Measurements from ENCODE around the gene ZSCAN23. TPM values are rescaled to one million over a fixed set of nuclear protein-coding genes. Genes with fewer than 3 reads are reported as not detected.
"Not testable (repeated sequence)": the region's sequence is repeated elsewhere in the genome, so short reads cannot be mapped to it uniquely, and the experiment has no call there.

ZSCAN23 gene
- total RNA-seq, 5 donors from 2014 or later (not counting 1 experiment from before 2014, with no cell fraction given) = 1.3 to 3.5 (median 1.7) TPM

DNA sequence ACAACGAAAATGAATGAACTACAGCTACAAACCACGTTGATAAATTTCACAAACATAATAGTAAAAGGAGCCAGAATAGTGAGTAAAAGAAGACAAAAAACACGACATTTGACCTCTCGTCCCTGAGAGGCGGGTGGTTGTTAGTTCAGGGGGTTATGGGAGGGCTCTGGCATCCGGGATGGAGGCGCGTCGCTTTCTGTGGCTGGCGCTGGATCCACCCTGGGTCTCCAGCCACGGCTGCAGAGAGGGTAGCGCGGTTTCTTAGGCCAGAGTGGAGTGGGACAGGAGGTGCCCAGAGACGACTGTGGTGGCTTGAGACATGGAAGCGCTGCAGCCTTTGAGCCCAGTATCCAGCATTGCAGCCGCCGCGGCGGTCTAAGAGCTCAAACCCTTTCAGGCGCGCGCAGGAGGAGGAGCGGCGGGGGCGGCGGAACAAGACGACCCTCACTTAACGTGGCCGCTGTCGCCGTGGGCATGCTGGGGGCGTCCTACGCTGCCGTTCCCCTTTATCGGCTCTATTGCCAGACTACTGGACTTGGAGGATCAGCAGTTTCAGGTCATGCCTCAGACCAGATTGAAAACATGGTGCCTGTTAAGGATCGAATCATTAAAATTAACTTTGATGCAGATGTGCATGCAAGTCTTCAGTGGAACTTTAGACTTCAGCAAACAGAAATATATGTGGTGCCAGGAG lies 3.7 kb upstream of the ZSCAN23 start:
- no peaks in the 10 kb centered on the region for H3K36me3 ChIP-seq (ENCODE audit: control insufficient read depth in 2 of 2, extremely low read depth in 1 of 2, insufficient read depth in 1 of 2, low read length in 1 of 2)
- CTCF ChIA-PET = no interaction called here
- peak overlapping the region; percentile 0 to 30 for H3K27ac Mint-ChIP-seq
- no peak for ATAC-seq (replicated peaks in 1 of 4)
- no peak overlapping the region for H3K27ac ChIP-seq (ENCODE audit: low read length)
- POLR2A ChIA-PET = no interaction called here
- H3K4me1 ChIP-seq (ENCODE audit: control insufficient read depth in 1 of 2, extremely low read depth in 1 of 2, insufficient read depth in 2 of 2, low read length in 2 of 2) = peaks cover 17 to 21% of the 10 kb centered on the region in 2 experiments
- peaks cover 36 to 42% (median 39%) of the 10 kb centered on the region in 3 donors for H3K4me1 Mint-ChIP-seq
- WGBS (ENCODE audit: insufficient coverage) = 11% methylated on average over 34 of the region's 36 CpGs
- peaks cover 15 to 36% of the 10 kb centered on the region in 2 donors for H3K27me3 Mint-ChIP-seq
- no peaks in the 10 kb centered on the region for H3K9me3 ChIP-seq
- DNase-seq = no peak
- H3K9me3 Mint-ChIP-seq = peaks cover 0 to 5% (median 0%) of the 10 kb centered on the region in 3 donors
- H3K4me3 ChIP-seq (ENCODE audit: control insufficient read depth in 1 of 2, extremely low read depth in 1 of 2, low read length in 1 of 2) = peak overlapping the region; percentile 9 to 69
- peak overlapping the region; percentile 58 to 84 (median 61) for H3K4me3 Mint-ChIP-seq
- no peaks in the 10 kb centered on the region for H3K36me3 Mint-ChIP-seq
- H3K27me3 ChIP-seq (replicated peaks in 1 of 2; ENCODE audit: control insufficient read depth in 2 of 2, extremely low read depth in 1 of 2, insufficient read depth in 2 of 2, low read length in 1 of 2) = peaks cover 0 to 22% of the 10 kb centered on the region in 2 experiments

GRCh38 chr6:28444759-28445158 lies 1.5 kb upstream of the ZSCAN23 start:
- Mint-ChIP-seq H3K4me3 (peak overlapping the region in 1 of 3 donors; percentile 92), H3K27me3 (peaks cover 15 to 29% of the 10 kb centered on the region in 2 donors), H3K4me1 (peaks cover 36 to 42% (median 39%) of the 10 kb centered on the region in 3 donors)
- peak in 1 of 35 experiments; percentile 7 for DNase-seq
- H3K27ac Mint-ChIP-seq; H3K27ac ChIP-seq (ENCODE audit: low read length); ATAC-seq (replicated peaks in 1 of 4); H3K4me3 ChIP-seq (ENCODE audit: control insufficient read depth in 1 of 2, extremely low read depth in 1 of 2, low read length in 1 of 2); H3K36me3 ChIP-seq (ENCODE audit: control insufficient read depth in 2 of 2, extremely low read depth in 1 of 2, insufficient read depth in 1 of 2, low read length in 1 of 2); H3K36me3 Mint-ChIP-seq; CTCF ChIA-PET; H3K9me3 ChIP-seq; H3K9me3 Mint-ChIP-seq: not testable (repeated sequence)
- 100% methylated on average over 2 of the region's 3 CpGs for WGBS (ENCODE audit: insufficient coverage)
- POLR2A ChIA-PET = interaction anchor here in 1 of 2 donors (0.6 kb wide), 2 partner anchors 10 to 282 kb away, joined by 3 to 4 read pairs; no protein-coding TSS in a partner anchor
- H3K27me3 ChIP-seq (replicated peaks in 1 of 2; ENCODE audit: control insufficient read depth in 2 of 2, extremely low read depth in 1 of 2, insufficient read depth in 2 of 2, low read length in 1 of 2) = peaks cover 0 to 25% of the 10 kb centered on the region in 2 experiments
- H3K4me1 ChIP-seq (ENCODE audit: control insufficient read depth in 1 of 2, extremely low read depth in 1 of 2, insufficient read depth in 2 of 2, low read length in 2 of 2) = peaks cover 17 to 21% of the 10 kb centered on the region in 2 experiments

DNA sequence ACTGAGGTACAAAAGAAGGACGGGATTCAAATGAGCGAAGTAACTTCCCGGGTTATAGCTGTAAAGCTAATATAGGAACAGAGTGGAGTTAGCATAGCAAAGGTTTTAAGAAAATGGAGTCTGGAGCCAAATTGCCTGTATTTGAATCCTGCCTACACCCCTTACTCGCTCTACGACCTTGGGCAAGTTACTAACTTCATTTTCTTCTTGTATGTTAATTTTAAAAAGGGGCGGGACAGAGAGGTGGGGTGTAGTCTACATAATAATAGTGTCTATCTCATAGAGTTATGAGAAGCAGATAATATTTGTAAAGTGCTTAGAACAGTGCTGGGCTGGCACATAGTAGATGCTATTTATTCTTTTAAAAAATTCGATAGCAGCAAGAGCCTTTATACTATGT lies 705 bp downstream of the ZSCAN23 start:
- Histone ChIP-seq H3K9me3 (no peaks in the 10 kb centered on the region), H3K27me3 (replicated peaks in 1 of 2; ENCODE audit: control insufficient read depth in 2 of 2, extremely low read depth in 1 of 2, insufficient read depth in 2 of 2, low read length in 1 of 2) (peaks cover 0 to 25% of the 10 kb centered on the region in 2 experiments), H3K36me3 (ENCODE audit: control insufficient read depth in 2 of 2, extremely low read depth in 1 of 2, insufficient read depth in 1 of 2, low read length in 1 of 2) (no peaks in the 10 kb centered on the region), H3K27ac (ENCODE audit: low read length) (no peak overlapping the region), H3K4me1 (ENCODE audit: control insufficient read depth in 1 of 2, extremely low read depth in 1 of 2, insufficient read depth in 2 of 2, low read length in 2 of 2) (peaks cover 9 to 17% of the 10 kb centered on the region in 2 experiments), H3K4me3 (ENCODE audit: control insufficient read depth in 1 of 2, extremely low read depth in 1 of 2, low read length in 1 of 2) (peak overlapping the region in 1 of 2 donors; percentile 59)
- Mint-ChIP-seq H3K9me3 (peaks cover 0 to 5% (median 0%) of the 10 kb centered on the region in 3 donors), H3K36me3 (no peaks in the 10 kb centered on the region), H3K27me3 (peaks cover 18 to 34% of the 10 kb centered on the region in 2 donors), H3K4me1 (peaks cover 30 to 32% (median 30%) of the 10 kb centered on the region in 3 donors), H3K27ac (peak overlapping the region; percentile 88 to 90), H3K4me3 (peak overlapping the region; percentile 92 to 96 (median 95))
- 100% methylated on average over 3 of the region's 7 CpGs for WGBS (ENCODE audit: insufficient coverage)
- ChIA-PET POLR2A (interaction anchor here in 1 of 2 donors (0.7 kb wide), 1 partner anchor 31 kb away, joined by 3 read pairs; no protein-coding TSS in a partner anchor), CTCF (interaction anchor here in 1 of 2 donors (0.8 kb wide), 2 partner anchors 85 to 86 kb away, joined by 3 read pairs; no protein-coding TSS in a partner anchor)
- ATAC-seq (replicated peaks in 1 of 4) (no peak), DNase-seq (no peak)

GRCh38 chr6:28436404-28436803 lies 6.9 kb downstream of the ZSCAN23 start:
- no peak for ATAC-seq (replicated peaks in 1 of 4)

GRCh38 chr6:28433119-28433518 lies 10.2 kb downstream of the ZSCAN23 start:
- Mint-ChIP-seq H3K27ac (no peak overlapping the region), H3K4me1 (peaks cover 0 to 6% (median 0%) of the 10 kb centered on the region in 3 donors), H3K36me3 (peaks cover 3% of the 10 kb centered on the region), H3K4me3 (no peak overlapping the region), H3K27me3 (peaks cover 0 to 10% of the 10 kb centered on the region in 2 donors), H3K9me3 (no peaks in the 10 kb centered on the region)
- Histone ChIP-seq H3K27me3 (replicated peaks in 1 of 2; ENCODE audit: control insufficient read depth in 2 of 2, extremely low read depth in 1 of 2, insufficient read depth in 2 of 2, low read length in 1 of 2) (peaks cover 0 to 9% of the 10 kb centered on the region in 2 experiments), H3K9me3 (no peaks in the 10 kb centered on the region), H3K4me1 (ENCODE audit: control insufficient read depth in 1 of 2, extremely low read depth in 1 of 2, insufficient read depth in 2 of 2, low read length in 2 of 2) (no peaks in the 10 kb centered on the region), H3K4me3 (ENCODE audit: control insufficient read depth in 1 of 2, extremely low read depth in 1 of 2, low read length in 1 of 2) (no peak overlapping the region), H3K27ac (ENCODE audit: low read length) (no peak overlapping the region), H3K36me3 (ENCODE audit: control insufficient read depth in 2 of 2, extremely low read depth in 1 of 2, insufficient read depth in 1 of 2, low read length in 1 of 2) (no peaks in the 10 kb centered on the region)
- DNase-seq (no peak), ATAC-seq (replicated peaks in 1 of 4) (no peak)
- ChIA-PET CTCF (no interaction called here), POLR2A (interaction anchor here in 1 of 2 donors (0.6 kb wide), 1 partner anchor 8 kb away, joined by 3 read pairs; no protein-coding TSS in a partner anchor)

More at GRCh38 chr6:28436404-28436803, 6.9 kb downstream of the ZSCAN23 start:
- no peak overlapping the region for H3K4me3 ChIP-seq (ENCODE audit: control insufficient read depth in 1 of 2, extremely low read depth in 1 of 2, low read length in 1 of 2)
- peaks cover 3% of the 10 kb centered on the region for H3K36me3 Mint-ChIP-seq
- peaks cover 0 to 6% (median 0%) of the 10 kb centered on the region in 3 donors for H3K4me1 Mint-ChIP-seq
- peaks cover 3 to 14% of the 10 kb centered on the region in 2 donors for H3K27me3 Mint-ChIP-seq
- POLR2A ChIA-PET = no interaction called here
- CTCF ChIA-PET = no interaction called here
- DNase-seq = no peak
- no peaks in the 10 kb centered on the region for H3K27me3 ChIP-seq (replicated peaks in 1 of 2; ENCODE audit: control insufficient read depth in 2 of 2, extremely low read depth in 1 of 2, insufficient read depth in 2 of 2, low read length in 1 of 2)
- WGBS (ENCODE audit: insufficient coverage) = 74% methylated on average over 2 of the region's 3 CpGs
- no peak overlapping the region for H3K4me3 Mint-ChIP-seq
- no peaks in the 10 kb centered on the region for H3K9me3 ChIP-seq
- H3K4me1 ChIP-seq (ENCODE audit: control insufficient read depth in 1 of 2, extremely low read depth in 1 of 2, insufficient read depth in 2 of 2, low read length in 2 of 2) = no peaks in the 10 kb centered on the region
- H3K9me3 Mint-ChIP-seq = no peaks in the 10 kb centered on the region
- H3K36me3 ChIP-seq (ENCODE audit: control insufficient read depth in 2 of 2, extremely low read depth in 1 of 2, insufficient read depth in 1 of 2, low read length in 1 of 2) = no peaks in the 10 kb centered on the region
- H3K27ac ChIP-seq (ENCODE audit: low read length) = no peak overlapping the region
- no peak overlapping the region for H3K27ac Mint-ChIP-seq

- WGBS (ENCODE audit: insufficient coverage) = 97% methylated on average over 11 of the region's 16 CpGs
These were observed 13.5 kb downstream of the ZSCAN23 start for GRCh38 chr6:28429781-28430180.

More at GRCh38 chr6:28429781-28430180, 13.5 kb downstream of the ZSCAN23 start:
- ATAC-seq (replicated peaks in 1 of 4) (no peak), DNase-seq (no peak)
- Histone ChIP-seq H3K4me3 (ENCODE audit: control insufficient read depth in 1 of 2, extremely low read depth in 1 of 2, low read length in 1 of 2) (no peak overlapping the region), H3K36me3 (ENCODE audit: control insufficient read depth in 2 of 2, extremely low read depth in 1 of 2, insufficient read depth in 1 of 2, low read length in 1 of 2) (no peaks in the 10 kb centered on the region), H3K27me3 (replicated peaks in 1 of 2; ENCODE audit: control insufficient read depth in 2 of 2, extremely low read depth in 1 of 2, insufficient read depth in 2 of 2, low read length in 1 of 2) (peaks cover 0 to 9% of the 10 kb centered on the region in 2 experiments), H3K9me3 (no peaks in the 10 kb centered on the region), H3K27ac (ENCODE audit: low read length) (no peak overlapping the region), H3K4me1 (ENCODE audit: control insufficient read depth in 1 of 2, extremely low read depth in 1 of 2, insufficient read depth in 2 of 2, low read length in 2 of 2) (peaks cover 0 to 8% of the 10 kb centered on the region in 2 experiments)
- peaks cover 3% of the 10 kb centered on the region for H3K36me3 Mint-ChIP-seq
- POLR2A ChIA-PET = no interaction called here
- H3K4me3 Mint-ChIP-seq = no peak overlapping the region
- CTCF ChIA-PET = no interaction called here
- H3K4me1 Mint-ChIP-seq = peaks cover 8 to 13% (median 12%) of the 10 kb centered on the region in 3 donors
- H3K27ac Mint-ChIP-seq = no peak overlapping the region
- H3K27me3 Mint-ChIP-seq = peaks cover 0 to 4% of the 10 kb centered on the region in 2 donors
- H3K9me3 Mint-ChIP-seq = peaks cover 0 to 1% (median 0%) of the 10 kb centered on the region in 3 donors

All from T-cell (primary cell).